K562 (cell line): ENCODE results near the gene PCSK5. TPM values are rescaled to one million over a fixed set of nuclear protein-coding genes. Genes with fewer than 3 reads are reported as not detected.

Source experiments
- ATAC-seq: fragments of 200-7000 bp; cut with Tn5 transposase; 3 replicates; pipeline ENCODE4 v1.9.1; 2020; ENCODE audit warnings: moderate library complexity
- BruUV-seq: library from RNA; stranded (reverse); fragments of 400-500 nt; replicated peaks from 2 replicates; lab custom pipeline; 2021; lab: Mats Ljungman, UMichigan
- CTCF ChIA-PET: fragments of 300-600 bp; formaldehyde crosslinking; extraction: SDS; loops from one replicate; lab custom pipeline; 2021; ENCODE audit warnings: low intra/inter-chr PET ratio; lab: Yijun Ruan, JAX
- POLR2A ChIA-PET: fragments of 300-600, 350-650 bp; sonication (Branson Sonifier 250); formaldehyde crosslinking; extraction: SDS; loops from one replicate; lab custom pipeline; 2021; ENCODE audit warnings: antibody characterized with exemption, inconsistent platforms; lab: Yijun Ruan, JAX
- DNase-seq, 4 experiments: peaks; one replicate each; pipeline versions ENCODE4 v3.0.0 to v3.0.0-alpha.2; 2011 to 2018; ENCODE audit warnings: low spot score in 3 of 4, mixed read lengths in 3 of 4; ENCODE audit errors: extremely low read depth in 1 of 4
- FAIRE-seq: peaks from 2 replicates; lab custom pipeline; 2011; peaks lifted over from hg19 to GRCh38; lab: Jason Lieb, UNC
- H2AFZ ChIP-seq: 2 replicates; pipeline ENCODE4 v1.6.0; 2011; ENCODE audit warnings: low read depth, low read length, control low read depth, inconsistent platforms
- H3K27ac ChIP-seq: fragments of 200-600 bp; 3 replicates; pipeline ENCODE4 v1.8.0; 2011; ENCODE audit warnings: low read depth, mild to moderate bottlenecking, control low read depth, inconsistent platforms, low read length, moderate library complexity, mixed read lengths; ENCODE audit errors: extremely low read depth
- H3K27me3 ChIP-seq, 2 experiments: fragments of 300-600 bp in 1 of 2; 2 replicates in 1 of 2; 3 replicates in 1 of 2; pipeline versions ENCODE4 v1.6.0 to v1.8.0; 2011; ENCODE audit warnings: inconsistent platforms in 2 of 2, low read length in 2 of 2, mild to moderate bottlenecking in 1 of 2, mixed read lengths in 1 of 2, moderate library complexity in 1 of 2; ENCODE audit not compliant: control insufficient read depth in 2 of 2, insufficient read depth in 2 of 2
- H3K36me3 ChIP-seq: fragments of 300-600 bp; 3 replicates; pipeline ENCODE4 v1.8.0; 2011; ENCODE audit warnings: mild to moderate bottlenecking, low read length, inconsistent platforms; ENCODE audit not compliant: control insufficient read depth, insufficient read depth
- H3K4me1 ChIP-seq, 2 experiments: fragments of 200-600 bp in 1 of 2; replicated peaks in 1 of 2; 2 replicates in 1 of 2; 3 replicates in 1 of 2; pipeline versions ENCODE4 v1.5.1 to v1.8.0; 2011; ENCODE audit warnings: inconsistent platforms in 2 of 2, low read length in 2 of 2, mild to moderate bottlenecking in 1 of 2, mixed read lengths in 1 of 2, moderate library complexity in 1 of 2; ENCODE audit not compliant: control insufficient read depth in 2 of 2, insufficient read depth in 2 of 2
- H3K4me2 ChIP-seq: 2 replicates; pipeline ENCODE4 v1.6.1; 2011; ENCODE audit warnings: low read length, control low read depth, inconsistent platforms, mixed read lengths; ENCODE audit not compliant: insufficient read depth
- H3K4me3 ChIP-seq: fragments of 200-600 bp; sonication (generic), shearing (Covaris generic); 2 replicates; pipeline ENCODE4 v1.5.1; 2016; ENCODE audit warnings: control low read depth, inconsistent platforms
- H3K79me2 ChIP-seq: fragments of 200-600 bp; 3 replicates; pipeline ENCODE4 v1.8.0; 2011; ENCODE audit warnings: low read length, inconsistent platforms; ENCODE audit not compliant: control insufficient read depth, insufficient read depth
- H3K9ac ChIP-seq, 2 experiments: 2 replicates each; pipeline versions ENCODE4 v1.6.0 to v1.6.1; 2011; ENCODE audit warnings: low read depth in 2 of 2, low read length in 2 of 2, control low read depth in 1 of 2, inconsistent platforms in 1 of 2, mild to moderate bottlenecking in 1 of 2, mixed read lengths in 1 of 2; ENCODE audit not compliant: insufficient read depth in 1 of 2
- H3K9me1 ChIP-seq: one replicate; pipeline ENCODE4 v1.6.0; 2011; ENCODE audit warnings: inconsistent platforms, mild to moderate bottlenecking, low read length, moderate library complexity; ENCODE audit not compliant: control insufficient read depth, insufficient read depth
- H3K9me3 ChIP-seq: replicated peaks from 2 replicates; pipeline ENCODE4 v1.5.1; 2011; ENCODE audit warnings: low read depth, low read length, inconsistent platforms; ENCODE audit not compliant: control insufficient read depth, insufficient read depth
- H4K20me1 ChIP-seq: replicated peaks from 2 replicates; pipeline ENCODE4 v1.6.1; 2011; ENCODE audit warnings: low read length, inconsistent platforms, mixed read lengths; ENCODE audit not compliant: control insufficient read depth, insufficient read depth
- BRF1 ChIP-seq: IDR thresholded peaks from 3 replicates; pipeline ENCODE4 v1.6.1; 2011; ENCODE audit warnings: borderline replicate concordance, mild to moderate bottlenecking; ENCODE audit not compliant: insufficient read length; ENCODE audit errors: extremely low read depth
- KAT7 ChIP-seq: sonication (generic); formaldehyde crosslinking; IDR thresholded peaks from 2 replicates; pipeline ENCODE4 v1.8.0; 2022; ENCODE audit warnings: missing genetic modification reagents, mild to moderate bottlenecking, borderline replicate concordance
- MEIS2 ChIP-seq: fragments of 450-650 bp; IDR thresholded peaks from 2 replicates; pipeline ENCODE4 v1.6.1; 2014; ENCODE audit warnings: mild to moderate bottlenecking; ENCODE audit not compliant: partially characterized antibody
- NUFIP1 ChIP-seq: fragments of 450-650 bp; IDR thresholded peaks from 2 replicates; pipeline ENCODE4 v1.6.1; 2018; ENCODE audit not compliant: partially characterized antibody
- RNF219 ChIP-seq: fragments of 250-450 bp; sonication (Bioruptor Pico); IDR thresholded peaks from 2 replicates; pipeline ENCODE4 v1.5.0; 2022; ENCODE audit warnings: mild to moderate bottlenecking
- WGBS: fragments of 100-300 bp; shearing (Covaris generic); methylation state at CpG from one replicate; pipeline ENCODE4 v1.1.6; 2016; ENCODE audit warnings: low coverage, mixed read lengths; ENCODE audit not compliant: insufficient coverage; ENCODE audit errors: missing lambda C conversion rate; 5-methylcytosine and 5-hydroxymethylcytosine counted together
- in situ Hi-C: fragments of 300-500 bp; cut with MboI; formaldehyde crosslinking; loops from 4 replicates; pipeline ENCODE4 v1.15.0; 2018; ENCODE audit warnings: inconsistent platforms, mixed read lengths
- intact Hi-C: fragments of 100-400 bp; cut with micrococcal nuclease; formaldehyde crosslinking; loops from 2 replicates; pipeline ENCODE4 v1.14.2; 2022
- polyA plus RNA-seq, 8 experiments: library from polyadenylated mRNA; depleted of rRNA in 4 of 8; stranded (reverse) in 5 of 8; unstranded in 3 of 8; fragments of >200 nt; fragmentation: Nextera tagmentation in 2 of 8; fragmentation: Illumina TruSeq in 1 of 8; extraction: Ambion mirVana in 2 of 8; extraction: Trizol in 1 of 8; gene quantifications; 2 replicates each; pipeline versions ENCODE4 v1.2.1 to v1.2.3, GENCODE V29; 2011 to 2014; ENCODE audit warnings: inconsistent platforms in 1 of 8, missing spikeins in 1 of 8
- total RNA-seq, 7 experiments: library from RNA; depleted of rRNA in 6 of 7; stranded (reverse); fragments of >200 nt in 6 of 7; fragmentation: Illumina TruSeq in 2 of 7; extraction: Trizol in 2 of 7; gene quantifications; 2 replicates each; pipeline versions ENCODE4 v1.2.1 to v1.2.3, GENCODE V29; 2011 to 2021; ENCODE audit warnings: low replicate concordance in 1 of 7
- TF ChIP-seq, protein P1 (sequence below): sonication (generic); formaldehyde crosslinking; IDR thresholded peaks from 2 replicates; pipeline ENCODE4 v1.8.1; 2023; ENCODE audit warnings: missing genetic modification reagents, mild to moderate bottlenecking, borderline replicate concordance

Gene PCSK5
- total and polyA plus RNA-seq, 9 of the 15 experiments (the other 6 are each of a cell fraction or from before 2014, with no cell fraction given), result not detected

GRCh38 chr9:76007935-76008334 is 117.5 kb downstream of the PCSK5 start:
- Histone ChIP-seq H3K9me1 (no peaks in the 10 kb centered on the region), H3K27ac (no peak overlapping the region), H3K4me2 (no peak overlapping the region), H2AFZ (no peak overlapping the region), H3K9ac (no peak overlapping the region), H3K36me3 (no peaks in the 10 kb centered on the region), H3K4me1 (no peaks in the 10 kb centered on the region), H3K9me3 (no peaks in the 10 kb centered on the region), H3K79me2 (no peaks in the 10 kb centered on the region), H3K4me3 (no peak overlapping the region), H3K27me3 (no peaks in the 10 kb centered on the region), H4K20me1 (no peaks in the 10 kb centered on the region)
- POLR2A ChIA-PET, result no interaction called here
- intact Hi-C loops, result no loop called here
- DNase-seq (no peak), FAIRE-seq (no peak), ATAC-seq (no peak)
- CTCF ChIA-PET, result no interaction called here
- in situ Hi-C loops, result no loop called here
- WGBS, result 0% methylated on average over 3 of the region's 3 CpGs
- no peak for TF ChIP-seq NUFIP1
- no peak for TF ChIP-seq MEIS2
- TF ChIP-seq, protein P1, sequence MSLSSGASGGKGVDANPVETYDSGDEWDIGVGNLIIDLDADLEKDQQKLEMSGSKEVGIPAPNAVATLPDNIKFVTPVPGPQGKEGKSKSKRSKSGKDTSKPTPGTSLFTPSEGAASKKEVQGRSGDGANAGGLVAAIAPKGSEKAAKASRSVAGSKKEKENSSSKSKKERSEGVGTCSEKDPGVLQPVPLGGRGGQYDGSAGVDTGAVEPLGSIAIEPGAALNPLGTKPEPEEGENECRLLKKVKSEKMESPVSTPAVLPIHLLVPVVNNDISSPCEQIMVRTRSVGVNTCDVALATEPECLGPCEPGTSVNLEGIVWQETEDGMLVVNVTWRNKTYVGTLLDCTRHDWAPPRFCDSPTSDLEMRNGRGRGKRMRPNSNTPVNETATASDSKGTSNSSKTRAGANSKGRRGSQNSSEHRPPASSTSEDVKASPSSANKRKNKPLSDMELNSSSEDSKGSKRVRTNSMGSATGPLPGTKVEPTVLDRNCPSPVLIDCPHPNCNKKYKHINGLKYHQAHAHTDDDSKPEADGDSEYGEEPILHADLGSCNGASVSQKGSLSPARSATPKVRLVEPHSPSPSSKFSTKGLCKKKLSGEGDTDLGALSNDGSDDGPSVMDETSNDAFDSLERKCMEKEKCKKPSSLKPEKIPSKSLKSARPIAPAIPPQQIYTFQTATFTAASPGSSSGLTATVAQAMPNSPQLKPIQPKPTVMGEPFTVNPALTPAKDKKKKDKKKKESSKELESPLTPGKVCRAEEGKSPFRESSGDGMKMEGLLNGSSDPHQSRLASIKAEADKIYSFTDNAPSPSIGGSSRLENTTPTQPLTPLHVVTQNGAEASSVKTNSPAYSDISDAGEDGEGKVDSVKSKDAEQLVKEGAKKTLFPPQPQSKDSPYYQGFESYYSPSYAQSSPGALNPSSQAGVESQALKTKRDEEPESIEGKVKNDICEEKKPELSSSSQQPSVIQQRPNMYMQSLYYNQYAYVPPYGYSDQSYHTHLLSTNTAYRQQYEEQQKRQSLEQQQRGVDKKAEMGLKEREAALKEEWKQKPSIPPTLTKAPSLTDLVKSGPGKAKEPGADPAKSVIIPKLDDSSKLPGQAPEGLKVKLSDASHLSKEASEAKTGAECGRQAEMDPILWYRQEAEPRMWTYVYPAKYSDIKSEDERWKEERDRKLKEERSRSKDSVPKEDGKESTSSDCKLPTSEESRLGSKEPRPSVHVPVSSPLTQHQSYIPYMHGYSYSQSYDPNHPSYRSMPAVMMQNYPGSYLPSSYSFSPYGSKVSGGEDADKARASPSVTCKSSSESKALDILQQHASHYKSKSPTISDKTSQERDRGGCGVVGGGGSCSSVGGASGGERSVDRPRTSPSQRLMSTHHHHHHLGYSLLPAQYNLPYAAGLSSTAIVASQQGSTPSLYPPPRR (CRISPR knock-in tag), result no peak
- no peak for TF ChIP-seq RNF219 (CRISPR knock-in tag)
- TF ChIP-seq BRF1, result no peak
- no peak for TF ChIP-seq KAT7
- no TSS peak for BruUV-seq
